Ramos (cell line): ENCODE results near the gene CYP1B1.
"Not testable (repeated sequence)": the region's sequence is repeated elsewhere in the genome, so short reads cannot be mapped to it uniquely, and the experiment has no call there.

ENCODE experiments used
- in situ Hi-C: fragments of 300-500 bp; cut with MboI; formaldehyde crosslinking; loops from one replicate; pipeline ENCODE4 v1.14.3; 2022; ENCODE audit warnings: low sequenced_read_pairs; ENCODE audit not compliant: unreplicated experiment

CYP1B1 gene

GRCh38 chr2:38099099-38100028 lies 23.4 kb upstream of the CYP1B1 start:
- in situ Hi-C loops, result no loop called here

DNA sequence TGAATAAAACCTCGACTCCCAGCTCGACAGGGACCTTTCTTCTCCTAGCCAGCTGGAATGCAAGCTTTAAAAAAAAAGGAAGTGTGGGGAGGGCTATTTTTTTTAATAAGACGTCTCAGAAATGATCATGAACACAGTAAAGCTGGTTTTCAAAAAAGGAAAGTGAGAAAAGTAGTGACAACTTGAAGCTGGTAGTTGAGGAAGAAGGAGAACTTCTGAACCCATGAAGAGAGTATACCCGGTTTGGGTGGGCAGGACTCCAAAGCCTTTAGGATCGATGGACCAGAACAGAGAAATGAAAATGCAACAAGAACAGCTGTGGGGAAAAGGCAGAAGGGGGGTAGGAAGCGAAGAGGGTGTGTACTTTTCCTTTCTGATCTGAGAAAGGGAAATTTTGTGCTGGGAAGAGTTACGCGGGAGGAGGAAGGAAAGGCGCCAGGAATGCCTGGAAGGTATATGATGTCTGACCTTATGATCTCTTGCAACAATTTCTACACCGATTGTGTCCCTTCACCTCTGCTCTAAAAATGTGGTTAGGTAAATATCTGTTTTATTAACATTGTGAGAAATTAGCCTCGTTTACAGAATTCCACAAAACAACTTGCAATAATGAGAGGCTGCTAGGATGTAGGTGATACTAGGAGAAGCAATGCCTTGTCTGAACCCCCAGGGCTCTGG lies 22.6 kb upstream of the CYP1B1 start:
- in situ Hi-C loops, result no loop called here

DNA sequence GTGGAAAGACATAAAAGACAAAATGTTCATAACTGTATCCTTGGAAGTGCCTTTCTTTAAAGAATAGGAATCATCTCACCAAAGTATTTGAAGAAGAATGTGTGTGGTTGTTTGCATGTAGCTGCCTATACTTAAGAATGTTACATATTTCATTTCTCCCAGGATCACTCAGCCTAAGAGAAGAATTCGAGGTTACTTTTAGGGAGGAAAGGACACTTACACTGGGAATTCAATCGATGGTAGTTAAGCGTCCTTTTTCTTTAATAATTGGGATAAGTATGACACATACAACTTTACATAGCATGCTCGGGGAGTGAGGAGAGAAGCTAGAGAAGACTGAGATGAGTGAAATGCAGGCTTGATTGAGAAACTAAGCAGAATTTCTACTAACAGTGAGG lies 22.0 kb upstream of the CYP1B1 start:
- in situ Hi-C loops, result no loop called here

GRCh38 chr2:38097258-38097987 lies 21.5 kb upstream of the CYP1B1 start:
- in situ Hi-C loops, result no loop called here

- in situ Hi-C loops, result no loop called here
Observed at GRCh38 chr2:38095996-38096861, 20.3 kb upstream of the CYP1B1 start.

GRCh38 chr2:38095079-38095995 lies 19.4 kb upstream of the CYP1B1 start:
- in situ Hi-C loops, result no loop called here

- in situ Hi-C loops, result no loop called here
Observed at GRCh38 chr2:38093527-38094165, 17.7 kb upstream of the CYP1B1 start.

DNA sequence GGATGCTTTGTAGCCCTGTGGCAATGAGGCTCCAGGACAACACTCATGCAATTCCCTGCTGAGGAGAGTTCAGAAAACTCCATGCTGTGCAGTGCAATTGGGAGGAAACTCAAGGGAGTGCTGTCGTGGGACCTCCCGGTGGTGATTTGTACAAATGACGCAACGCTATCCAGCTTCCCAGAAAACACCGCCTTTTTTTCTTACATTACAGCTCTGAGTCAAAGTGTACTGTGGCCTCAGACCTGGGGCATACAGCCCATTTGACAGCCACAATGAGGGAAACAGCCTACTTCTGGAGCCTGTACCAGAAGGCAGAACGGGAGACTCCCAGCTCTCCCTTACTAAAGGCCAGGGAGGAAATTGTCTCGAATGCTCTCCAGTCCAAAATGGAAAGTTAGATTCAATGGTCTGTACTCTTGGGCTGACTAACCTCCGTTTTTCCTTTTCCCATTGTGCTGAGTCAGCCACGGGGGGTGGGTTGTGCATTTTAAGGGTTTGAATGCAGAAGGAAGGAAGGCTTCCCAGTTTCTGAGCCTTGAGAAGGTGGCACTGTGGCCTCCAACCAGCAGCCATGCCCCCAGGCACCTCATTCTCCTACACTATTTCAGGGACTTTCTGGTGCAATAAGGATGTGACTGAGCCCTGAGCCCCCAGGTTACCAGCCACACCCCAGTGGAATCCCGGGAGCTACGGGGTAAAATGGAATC lies 16.4 kb upstream of the CYP1B1 start:
- in situ Hi-C loops, result no loop called here

DNA sequence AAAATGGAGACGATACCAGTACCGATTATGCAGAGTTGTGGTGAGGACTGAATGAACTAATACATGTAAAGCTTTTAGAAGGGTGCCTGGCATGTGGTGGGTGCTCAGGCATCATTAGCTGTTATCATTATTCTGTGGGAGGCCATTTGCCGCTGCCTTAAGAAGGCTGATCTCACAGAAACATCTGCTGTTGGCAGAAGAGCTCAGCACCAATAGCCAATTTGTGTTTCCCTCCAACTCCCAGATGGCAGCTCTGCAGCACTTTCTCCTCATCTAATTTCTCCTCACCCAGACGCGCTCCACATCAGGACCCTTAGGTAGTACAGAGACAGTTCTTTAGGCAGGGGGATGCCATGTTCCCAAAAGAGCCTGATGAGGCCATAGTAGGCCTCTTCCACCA lies 15.8 kb upstream of the CYP1B1 start:
- in situ Hi-C loops, result no loop called here

- in situ Hi-C loops, result no loop called here
Observed at GRCh38 chr2:38090928-38091327, 15.0 kb upstream of the CYP1B1 start.

- in situ Hi-C loops, result not testable (repeated sequence)
Observed at GRCh38 chr2:38090212-38090611, 14.3 kb upstream of the CYP1B1 start.

DNA sequence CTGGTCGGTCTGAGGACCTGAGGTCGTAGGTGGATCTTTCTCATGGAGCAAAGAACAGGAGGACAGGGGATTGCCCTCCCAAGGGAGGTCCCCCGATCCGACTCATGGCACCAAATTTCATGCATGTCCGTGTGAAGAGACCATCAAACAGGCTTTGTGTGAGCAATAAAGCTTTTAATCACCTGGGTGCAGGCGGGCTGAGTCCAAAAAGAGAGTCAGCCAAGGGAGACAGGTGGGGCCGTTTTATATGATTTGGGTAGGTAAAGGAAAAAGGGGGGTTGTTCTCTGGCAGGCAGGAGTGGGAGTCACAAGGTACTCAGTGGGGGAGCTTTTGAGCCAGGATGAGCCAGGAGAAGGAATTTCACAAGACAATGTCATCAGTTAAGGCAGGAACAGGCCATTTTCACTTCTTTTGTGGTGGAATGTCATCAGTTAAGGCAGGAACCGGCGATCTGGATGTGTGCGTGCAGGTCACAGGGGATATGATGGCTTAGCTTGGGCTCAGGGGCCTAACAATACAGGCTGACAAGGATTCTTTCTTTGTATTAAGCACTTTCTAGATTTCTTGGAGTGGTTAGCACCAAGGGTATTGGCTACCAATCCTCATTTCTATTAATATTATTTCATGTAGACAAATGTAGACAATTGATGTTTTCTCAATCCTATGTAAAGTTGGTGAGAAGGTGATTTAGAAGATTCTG lies 10.2 kb upstream of the CYP1B1 start:
- in situ Hi-C loops, result not testable (repeated sequence)

DNA sequence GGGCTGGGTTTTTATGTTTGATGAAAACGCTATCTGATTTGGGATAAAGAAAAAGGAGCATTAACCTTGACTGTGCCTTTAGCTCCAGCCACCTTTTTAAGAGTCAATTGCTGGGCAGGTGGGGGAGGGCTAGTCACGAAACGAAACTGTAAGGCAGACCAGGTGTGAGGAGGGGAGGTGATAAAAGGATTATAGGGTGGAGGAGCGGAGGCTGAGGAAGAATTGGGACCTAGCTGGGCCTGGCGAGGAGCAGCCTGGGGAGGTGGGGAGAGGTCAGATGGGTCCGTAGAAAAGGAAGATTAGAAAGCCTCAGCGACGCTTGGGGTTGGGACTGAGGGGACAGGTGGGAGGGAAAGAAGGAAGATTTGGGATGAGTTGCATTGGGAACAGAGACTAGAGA lies 8.6 kb upstream of the CYP1B1 start:
- in situ Hi-C loops, result not testable (repeated sequence)

- in situ Hi-C loops, result not testable (repeated sequence)
Observed at GRCh38 chr2:38082727-38083126, 6.8 kb upstream of the CYP1B1 start.

GRCh38 chr2:38080346-38080745 lies 4.4 kb upstream of the CYP1B1 start:
- in situ Hi-C loops, result no loop called here

DNA sequence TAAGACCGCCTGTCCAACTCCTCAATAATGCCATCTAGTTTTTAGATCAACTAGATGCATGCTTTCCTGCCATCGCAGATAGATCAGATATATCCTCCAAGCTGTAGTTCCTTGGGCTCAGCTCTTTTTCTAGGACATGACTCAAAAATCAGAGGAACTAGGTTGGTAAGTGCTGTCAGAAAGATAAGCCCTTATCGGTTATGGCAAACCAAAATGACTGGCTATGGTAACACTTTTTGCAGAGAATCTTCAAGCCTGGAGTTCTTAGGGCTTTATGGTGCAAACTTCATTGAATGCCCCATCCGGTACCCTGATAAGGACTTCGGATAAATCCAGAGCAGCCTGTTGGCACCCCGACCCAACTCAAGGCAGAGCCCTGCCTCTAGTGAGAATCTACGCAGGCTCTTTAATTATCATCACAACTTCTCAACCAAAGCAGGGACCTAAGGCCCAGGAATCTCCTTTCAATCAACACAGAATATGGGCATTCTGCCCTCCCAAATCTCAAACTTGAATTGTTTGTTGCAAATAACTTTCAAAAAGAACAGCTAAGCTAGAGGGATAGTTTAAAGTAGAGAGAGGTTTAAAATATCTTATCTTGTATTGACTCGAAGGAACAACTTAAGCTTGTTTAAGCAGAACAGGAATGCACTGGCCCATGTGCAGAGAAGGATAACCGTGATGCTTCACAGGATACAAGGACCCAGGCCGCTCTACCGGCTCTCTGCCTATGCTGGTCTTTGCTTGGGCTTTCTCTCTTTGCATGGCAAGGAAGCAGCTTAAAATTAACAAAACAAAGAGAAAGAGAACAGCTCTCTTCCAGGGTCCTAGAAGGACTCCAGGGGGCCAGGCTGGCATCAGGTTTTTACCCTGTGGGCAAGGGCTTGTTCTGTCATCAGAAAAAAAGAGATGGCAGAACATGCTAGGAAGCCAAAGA lies 3.4 kb upstream of the CYP1B1 start:
- in situ Hi-C loops, result no loop called here
